Fibroblast of skin of back (primary cell): ENCODE measurements around the gene E2F4.

Experiments
- DNase-seq: peaks from one replicate; pipeline ENCODE4 v3.0.0-alpha.2; 2013

E2F4 gene

DNA sequence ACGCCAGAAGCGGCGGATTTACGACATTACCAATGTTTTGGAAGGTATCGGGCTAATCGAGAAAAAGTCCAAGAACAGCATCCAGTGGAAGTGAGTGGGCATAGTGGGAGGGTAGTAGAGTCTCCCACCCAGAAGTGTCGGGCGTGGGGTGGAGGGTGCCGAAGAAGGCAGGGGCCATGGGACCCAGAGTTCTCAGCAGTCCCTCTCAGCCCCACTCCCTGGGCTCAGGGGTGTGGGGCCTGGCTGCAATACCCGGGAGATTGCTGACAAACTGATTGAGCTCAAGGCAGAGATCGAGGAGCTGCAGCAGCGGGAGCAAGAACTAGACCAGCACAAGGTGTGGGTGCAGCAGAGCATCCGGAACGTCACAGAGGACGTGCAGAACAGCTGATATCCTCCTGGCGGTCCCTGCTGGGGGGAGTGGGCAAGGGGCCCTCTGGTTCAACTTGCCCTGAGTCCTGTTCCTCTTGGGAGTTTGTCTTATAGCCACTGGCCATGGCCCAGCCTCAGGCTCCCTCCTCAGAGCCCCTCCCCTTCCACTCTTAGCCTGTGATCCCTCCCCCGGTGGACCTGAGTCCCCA, 916 bp downstream of the E2F4 start:
- DNase-seq = no peak

- DNase-seq = no peak
Measured at GRCh38 chr16:67193536-67193935, 1.6 kb downstream of the E2F4 start.

- DNase-seq = no peak
Measured at GRCh38 chr16:67194260-67194659, 2.3 kb downstream of the E2F4 start.

DNA sequence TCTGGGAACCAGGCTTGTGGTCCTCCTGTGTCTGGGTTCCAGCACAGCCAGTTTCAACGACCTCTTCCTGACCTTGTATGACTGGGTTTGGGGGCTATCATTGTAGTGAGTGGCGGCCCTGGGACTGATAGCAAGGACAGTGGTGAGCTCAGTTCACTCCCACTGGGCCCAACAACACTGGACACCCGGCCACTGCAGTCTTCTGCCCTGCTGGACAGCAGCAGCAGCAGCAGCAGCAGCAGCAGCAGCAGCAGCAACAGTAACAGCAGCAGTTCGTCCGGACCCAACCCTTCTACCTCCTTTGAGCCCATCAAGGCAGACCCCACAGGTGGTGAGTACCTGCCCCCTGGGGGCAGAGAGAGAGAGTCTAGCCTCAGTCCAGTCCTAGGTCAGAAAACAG, 3.7 kb downstream of the E2F4 start:
- no peak for DNase-seq

GRCh38 chr16:67196881-67197280, 4.9 kb downstream of the E2F4 start:
- DNase-seq = no peak

DNA sequence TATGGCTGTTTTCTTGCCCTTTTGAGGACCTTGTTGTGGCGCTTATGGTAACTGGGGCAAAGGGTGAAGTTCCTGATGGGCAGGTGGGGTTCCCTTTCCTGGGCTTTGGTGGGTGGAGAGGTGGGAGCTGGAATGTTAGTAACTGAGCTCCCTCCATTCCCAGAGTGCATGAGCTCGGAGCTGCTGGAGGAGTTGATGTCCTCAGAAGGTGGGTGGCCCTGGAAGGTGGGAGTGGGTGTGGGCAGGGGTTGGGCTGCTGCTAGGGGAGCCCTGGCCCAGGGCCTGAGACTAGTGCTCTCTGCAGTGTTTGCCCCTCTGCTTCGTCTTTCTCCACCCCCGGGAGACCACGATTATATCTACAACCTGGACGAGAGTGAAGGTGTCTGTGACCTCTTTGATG, 5.7 kb downstream of the E2F4 start:
- no peak for DNase-seq

DNA sequence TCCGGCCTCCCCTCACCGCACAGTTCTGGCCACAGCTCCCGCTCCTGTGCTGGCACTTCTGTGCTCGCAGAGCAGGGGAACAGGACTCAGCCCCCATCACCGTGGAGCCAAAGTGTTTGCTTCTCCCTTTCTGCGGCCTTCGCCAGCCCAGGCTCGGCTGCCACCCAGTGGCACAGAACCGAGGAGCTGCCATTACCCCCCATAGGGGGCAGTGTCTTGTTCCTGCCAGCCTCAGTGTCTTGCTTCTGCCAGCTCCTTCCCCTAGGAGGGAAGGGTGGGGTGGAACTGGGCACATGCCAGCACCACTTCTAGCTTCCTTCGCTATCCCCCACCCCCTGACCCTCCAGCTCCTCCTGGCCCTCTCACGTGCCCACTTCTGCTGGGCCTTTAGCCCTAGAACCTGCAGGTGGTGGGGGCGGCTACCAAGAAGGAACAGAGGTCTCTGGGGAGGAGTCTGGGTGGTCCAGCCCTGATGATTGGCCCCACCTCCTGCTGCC, 6.3 kb downstream of the E2F4 start:
- peak; percentile 52 for DNase-seq

- no peak for DNase-seq
Measured at GRCh38 chr16:67199011-67199807, 7.3 kb downstream of the E2F4 start, which contains the start of gene ELMO3. TSS of gene ELMO3 (plus strand) at chr16:67199131. CDS start at chr16:67199327, 196 bp downstream.

DNA sequence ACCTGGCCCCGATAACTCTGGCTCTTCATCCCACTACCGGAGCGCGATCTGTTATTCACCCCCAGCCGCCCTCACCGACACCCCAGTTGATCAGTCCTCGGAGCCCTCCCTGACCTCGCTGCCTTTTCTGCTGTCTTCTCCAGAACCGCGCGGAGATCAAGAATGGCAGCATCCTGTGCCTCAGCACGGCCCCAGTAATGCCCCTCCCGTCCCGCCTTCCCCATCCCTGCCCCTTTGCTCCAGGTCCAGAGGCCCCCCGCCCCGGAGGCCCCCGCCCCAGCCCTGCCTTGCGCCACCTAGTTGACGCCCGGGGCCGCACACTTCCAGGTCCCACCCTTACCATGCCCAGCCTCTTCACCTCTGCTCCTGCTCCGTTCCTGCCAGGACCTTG, 7.8 kb downstream of the E2F4 start:
- DNase-seq = no peak

- DNase-seq = no peak
Measured at GRCh38 chr16:67200491-67200890, 8.5 kb downstream of the E2F4 start.

- DNase-seq = no peak
Measured at GRCh38 chr16:67201411-67202345, 9.7 kb downstream of the E2F4 start.

GRCh38 chr16:67202426-67202825, 10.5 kb downstream of the E2F4 start:
- no peak for DNase-seq

GRCh38 chr16:67202956-67203493, 11.1 kb downstream of the E2F4 start:
- DNase-seq = no peak

DNA sequence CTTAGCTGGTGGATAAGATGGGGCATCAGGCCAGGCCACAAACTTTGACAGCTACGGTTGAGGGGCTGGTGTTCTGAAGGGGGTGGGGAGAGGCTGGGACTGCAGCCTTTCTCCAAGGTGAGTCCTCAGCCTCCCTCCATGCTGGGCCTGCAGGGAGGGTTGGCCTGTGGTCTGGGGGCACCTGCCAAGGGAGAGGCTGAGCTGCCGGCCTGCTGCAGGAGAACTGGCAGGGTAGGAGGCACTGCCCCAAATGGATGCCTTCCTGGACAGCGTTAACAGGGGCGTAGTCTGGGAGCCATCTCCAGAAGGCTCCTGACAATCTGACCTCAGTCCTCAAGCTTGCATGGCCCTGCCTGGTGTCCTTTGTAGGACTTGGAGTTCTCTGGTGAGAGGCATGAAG, 12.1 kb downstream of the E2F4 start:
- no peak for DNase-seq

DNA sequence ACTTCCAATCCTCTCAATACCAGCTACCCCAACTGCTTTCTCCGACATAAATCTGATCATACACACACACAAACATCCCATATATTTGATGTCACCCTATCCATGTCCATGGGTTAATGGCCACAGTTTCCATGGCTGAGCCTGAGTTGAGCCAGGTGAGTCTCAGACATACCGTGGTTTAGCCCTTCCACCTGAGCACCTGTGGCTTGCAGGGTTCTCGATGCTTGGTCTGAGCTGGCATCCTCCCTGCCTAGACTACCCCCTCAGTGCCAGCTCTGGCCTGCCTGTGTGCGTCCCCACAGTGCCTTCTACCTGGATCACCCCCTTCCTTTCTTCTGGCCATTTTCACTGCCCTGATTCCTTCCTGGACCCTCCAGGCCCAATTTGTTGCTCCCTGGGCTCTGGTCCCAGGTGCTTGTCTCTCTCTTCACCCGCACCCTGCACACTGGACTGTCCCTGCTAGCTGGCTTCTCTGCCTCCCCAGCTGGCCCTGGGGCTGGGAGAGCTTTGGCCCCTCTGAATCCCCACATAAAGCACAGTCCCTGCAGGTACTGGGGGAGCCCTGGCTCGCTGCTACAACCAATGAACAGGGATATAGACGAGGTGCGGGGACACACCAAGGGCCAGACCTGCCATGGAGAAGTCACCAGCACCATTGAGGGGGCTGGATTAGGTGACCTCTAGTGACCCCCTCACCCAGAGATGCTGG, 14.3 kb downstream of the E2F4 start:
- DNase-seq = no peak

DNA sequence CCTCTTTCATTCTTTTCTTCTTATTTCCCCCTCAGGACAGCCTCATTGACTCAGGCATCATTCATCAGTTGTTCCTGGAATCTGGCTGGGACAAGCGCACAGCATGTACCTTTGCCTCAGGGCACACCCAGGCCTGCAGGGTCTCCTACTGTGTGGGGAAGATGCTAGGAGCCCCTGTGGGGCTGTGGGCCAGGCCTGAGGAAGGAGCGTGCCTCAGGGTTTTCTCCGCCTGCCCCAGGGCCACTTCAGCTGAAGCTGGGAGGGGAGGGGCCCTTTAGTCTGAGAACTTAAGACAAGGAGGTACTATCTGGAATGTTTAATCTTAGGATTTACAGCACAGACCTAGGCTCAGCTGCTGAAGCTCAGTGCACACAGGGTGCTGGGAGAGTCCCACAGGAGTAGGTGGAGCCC, 14.9 kb downstream of the E2F4 start:
- no peak for DNase-seq

- DNase-seq = peak; percentile 61
Measured at GRCh38 chr16:67207249-67208091, 15.5 kb downstream of the E2F4 start.

DNA sequence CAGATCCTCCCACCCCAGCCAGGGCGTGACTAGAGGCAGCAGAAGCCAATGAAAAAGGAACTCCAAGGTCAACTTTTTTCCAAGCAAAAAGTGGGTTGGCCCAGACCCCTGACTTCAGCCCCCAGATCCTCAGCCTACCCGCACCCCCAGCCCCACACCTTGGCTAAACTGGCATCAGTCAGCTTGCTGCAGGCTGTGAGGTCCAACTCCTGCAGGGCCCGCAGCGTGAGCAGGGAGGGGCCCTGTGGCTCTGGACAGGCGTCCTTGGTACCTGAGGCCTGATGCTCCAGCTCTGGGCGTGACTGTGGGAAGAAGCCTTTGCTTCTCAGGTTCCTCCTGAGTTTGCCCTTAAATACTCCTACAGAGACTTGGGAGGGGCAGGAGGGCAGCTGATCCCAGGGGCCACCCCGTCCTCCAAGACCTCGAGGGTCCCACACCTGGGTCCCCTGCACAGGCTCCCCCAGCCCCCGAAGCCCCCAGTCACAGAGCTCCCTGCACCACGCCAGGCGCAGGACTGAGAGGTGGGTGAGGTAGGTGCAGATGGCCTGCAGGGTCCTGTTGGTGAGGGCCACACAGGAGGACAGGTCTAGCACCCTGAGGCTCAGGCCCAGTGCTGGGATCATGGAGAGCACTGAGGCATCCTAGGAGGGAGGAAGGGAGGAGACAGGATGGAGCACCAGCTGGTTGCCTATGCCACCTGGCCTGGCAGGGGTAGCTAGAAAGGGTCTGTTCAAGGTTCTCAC, 16.4 kb downstream of the E2F4 start:
- DNase-seq = no peak

DNA sequence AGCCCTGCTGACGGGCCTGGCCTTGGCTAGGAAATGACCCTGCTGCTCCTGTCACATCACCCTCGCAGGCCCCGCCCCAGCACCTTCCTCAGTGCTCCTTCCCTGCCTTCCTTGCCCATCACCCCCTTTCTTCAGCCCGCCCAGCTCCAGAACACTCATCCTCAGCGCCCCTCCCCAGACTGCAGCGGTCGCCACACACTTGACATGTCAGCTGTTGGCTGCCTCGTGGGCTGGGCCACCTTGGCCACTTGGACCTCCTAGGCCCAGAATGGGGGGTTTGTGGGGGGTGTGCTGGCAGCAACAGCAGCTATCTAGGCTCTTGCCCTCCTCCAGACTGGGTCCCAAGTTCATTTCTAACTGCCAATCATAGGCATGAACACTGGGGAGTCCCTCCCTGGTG, 17.6 kb downstream of the E2F4 start:
- no peak for DNase-seq
